ENCODE measurements around the gene OOSP3.
"Not testable (repeated sequence)": the region's sequence is repeated elsewhere in the genome, so short reads cannot be mapped to it uniquely, and the experiment has no call there.

Gene OOSP3

DNA sequence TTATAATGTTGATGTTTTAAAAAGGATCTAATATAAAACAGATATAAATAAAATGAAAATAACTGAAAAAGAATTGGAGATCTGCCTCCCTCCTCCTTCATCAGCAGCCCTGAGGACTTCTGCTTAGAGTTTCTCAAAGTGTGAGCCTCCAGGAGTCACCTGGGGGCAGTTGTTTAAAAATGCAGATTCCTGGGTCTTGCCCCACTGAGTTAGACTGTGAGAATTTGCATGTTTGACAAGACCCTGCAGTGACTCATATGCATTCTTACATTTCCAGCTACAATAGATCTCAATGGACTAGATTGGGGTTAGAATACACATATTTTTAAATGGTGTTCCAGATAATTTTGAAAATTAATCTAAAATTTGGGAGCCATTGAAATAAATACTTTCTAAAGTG, 798 bp upstream of the OOSP3 start:
- DNase-seq, result no peak

DNA sequence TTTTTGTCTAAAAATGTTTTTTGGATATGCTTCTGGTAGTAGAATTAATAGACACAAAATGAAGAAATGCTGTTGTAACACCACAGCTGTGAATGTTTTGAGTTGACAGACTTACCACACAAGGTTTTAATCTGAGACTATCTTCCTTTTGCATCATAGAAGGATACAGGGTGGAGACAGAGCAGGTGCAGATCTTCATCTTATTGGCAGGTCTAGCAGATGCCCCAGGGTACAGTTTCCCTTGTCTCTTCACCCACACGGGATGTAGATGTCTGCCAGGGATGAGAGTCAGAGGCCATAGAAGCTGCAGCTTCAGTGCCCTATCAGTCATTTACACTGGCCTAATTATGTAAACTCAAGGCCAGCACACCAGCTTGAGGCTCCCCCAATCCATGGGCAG, 985 bp downstream of the OOSP3 start:
- DNase-seq, result no peak

DNA sequence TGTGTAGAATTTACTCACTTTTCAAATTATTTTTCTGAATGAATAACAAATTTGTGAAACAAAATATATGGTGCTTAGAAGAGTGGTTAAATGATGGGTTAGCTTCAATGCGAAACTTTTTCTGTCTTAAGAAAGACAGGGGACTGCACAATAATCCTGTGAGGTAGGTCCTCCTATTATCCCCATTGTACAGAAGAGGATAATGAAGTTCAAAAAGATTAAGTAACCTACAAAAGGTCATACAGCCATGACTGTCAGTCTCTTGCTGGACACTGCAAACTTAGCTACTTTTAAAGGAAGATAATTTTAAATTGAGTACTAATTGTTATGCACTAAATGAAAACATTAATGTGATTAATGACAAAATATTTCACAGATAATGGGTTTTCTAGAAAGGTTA, 5.0 kb downstream of the OOSP3 start:
- DNase-seq, result no peak

DNA sequence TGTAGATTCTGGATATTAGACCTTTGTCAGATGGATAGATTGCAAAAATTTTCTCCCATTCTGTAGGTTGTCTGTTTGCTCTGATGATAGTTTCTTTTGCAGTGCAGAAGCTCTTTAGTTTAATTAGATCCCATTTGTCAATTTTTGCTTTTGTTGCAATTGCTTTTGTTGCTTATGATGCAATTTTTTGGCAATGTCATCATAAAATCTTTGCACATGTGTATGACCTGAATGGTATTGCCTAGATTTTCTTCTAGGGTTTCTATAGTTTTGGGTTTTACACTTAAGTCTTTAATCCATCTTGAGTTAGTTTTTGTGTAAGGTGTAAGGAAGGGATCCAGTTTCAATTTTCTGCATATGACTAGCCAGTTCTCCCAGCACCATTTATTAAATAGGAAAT, 8.6 kb downstream of the OOSP3 start:
- not testable (repeated sequence) for DNase-seq

DNA sequence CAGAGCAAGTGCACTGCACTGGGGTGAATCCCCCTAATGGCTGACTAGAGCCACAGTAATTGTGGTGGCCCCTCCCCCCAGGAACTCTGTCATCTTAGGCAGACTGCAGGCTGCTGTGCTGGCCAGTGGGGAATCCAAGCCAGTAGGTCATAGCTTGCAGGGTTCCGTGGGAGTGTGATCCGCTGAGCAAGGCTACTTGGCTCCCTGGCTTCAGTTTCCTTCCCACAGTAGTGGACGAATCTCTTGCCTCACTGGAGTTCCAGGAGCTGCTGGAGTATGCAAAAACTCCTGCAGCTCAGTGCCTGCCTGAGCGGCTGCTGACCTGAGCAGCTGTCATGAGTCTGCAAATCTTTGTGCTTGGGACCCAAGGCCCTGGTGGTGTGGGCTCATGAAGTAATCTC, 13.2 kb downstream of the OOSP3 start:
- no peak for DNase-seq

DNA sequence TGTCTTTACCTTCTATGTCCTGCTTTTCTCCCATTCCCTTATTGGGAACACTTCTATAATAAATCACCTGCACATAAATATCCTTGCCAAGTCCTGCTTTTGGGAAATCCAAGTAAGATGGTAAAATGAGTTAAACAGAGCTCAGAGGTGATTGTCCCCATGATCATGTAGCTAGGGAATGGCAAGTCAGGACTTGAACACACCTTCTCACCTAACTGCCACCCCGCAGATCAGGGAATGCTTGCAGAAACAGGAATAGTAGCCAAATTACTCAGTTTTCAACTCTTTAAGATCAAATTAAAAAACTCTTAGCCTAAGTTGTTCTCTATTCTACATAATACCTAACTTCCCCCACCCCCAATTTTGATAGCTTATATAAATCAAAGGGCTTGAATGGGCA, 16.0 kb downstream of the OOSP3 start:
- no peak for DNase-seq

DNA sequence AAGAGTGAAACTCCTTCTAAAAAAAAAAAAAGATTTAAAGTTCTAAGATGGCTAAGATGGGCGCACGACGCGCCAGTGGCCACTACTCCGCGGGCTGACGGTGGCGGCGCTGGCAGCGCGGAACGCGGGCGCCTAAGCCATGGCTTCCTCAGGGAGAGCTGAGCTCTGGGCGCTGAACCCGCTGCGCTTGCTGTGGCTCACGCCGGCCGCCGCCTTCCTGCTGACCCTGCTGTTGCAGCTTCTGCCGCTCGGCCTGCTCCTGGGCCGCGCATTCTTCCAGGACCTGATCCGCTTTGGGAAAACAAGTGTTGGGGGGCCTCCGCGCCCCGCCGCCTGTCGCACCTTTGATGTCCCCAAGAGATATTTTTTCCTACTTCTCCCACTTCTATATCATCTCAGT, 19.5 kb downstream of the OOSP3 start:
- no peak for DNase-seq

DNA sequence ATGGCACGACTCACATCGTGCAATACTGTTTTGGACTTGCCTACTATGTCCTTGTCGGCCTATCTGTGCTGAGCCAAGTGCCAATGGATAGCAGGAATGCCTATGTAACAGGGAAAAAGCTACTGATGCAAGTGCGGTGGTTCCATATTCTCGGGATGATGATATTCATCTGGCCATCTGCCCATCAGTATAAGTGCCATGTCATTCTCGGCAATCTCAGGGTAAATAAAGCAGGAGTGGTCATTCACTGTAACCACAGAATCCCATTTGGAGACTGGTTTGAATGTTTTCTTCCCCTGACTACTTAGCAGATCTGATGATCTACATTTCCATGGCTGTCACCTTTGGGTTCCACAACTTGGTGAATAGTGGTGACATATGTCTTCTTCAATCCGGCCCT, 20.1 kb downstream of the OOSP3 start:
- no peak for DNase-seq

DNA sequence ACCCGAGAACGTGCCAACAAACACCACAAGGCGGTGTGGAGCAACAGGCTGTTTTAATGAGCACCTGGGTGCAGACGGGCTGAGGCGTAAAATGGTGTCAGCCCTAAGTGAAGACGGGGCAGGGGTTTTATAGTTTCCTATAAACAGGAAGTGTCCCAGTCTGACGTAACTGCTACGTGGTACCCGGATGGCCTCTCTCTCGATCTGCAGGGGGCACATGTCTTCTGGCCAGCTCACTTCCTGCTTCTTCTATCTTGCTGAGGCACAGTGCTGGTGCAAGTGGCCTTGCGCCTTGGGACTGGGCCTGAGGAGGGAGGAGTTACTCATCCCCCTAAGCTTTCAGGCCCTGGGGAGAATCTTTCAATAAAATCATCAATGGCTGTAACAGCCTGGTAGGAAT, 20.9 kb downstream of the OOSP3 start:
- no peak for DNase-seq

DNA sequence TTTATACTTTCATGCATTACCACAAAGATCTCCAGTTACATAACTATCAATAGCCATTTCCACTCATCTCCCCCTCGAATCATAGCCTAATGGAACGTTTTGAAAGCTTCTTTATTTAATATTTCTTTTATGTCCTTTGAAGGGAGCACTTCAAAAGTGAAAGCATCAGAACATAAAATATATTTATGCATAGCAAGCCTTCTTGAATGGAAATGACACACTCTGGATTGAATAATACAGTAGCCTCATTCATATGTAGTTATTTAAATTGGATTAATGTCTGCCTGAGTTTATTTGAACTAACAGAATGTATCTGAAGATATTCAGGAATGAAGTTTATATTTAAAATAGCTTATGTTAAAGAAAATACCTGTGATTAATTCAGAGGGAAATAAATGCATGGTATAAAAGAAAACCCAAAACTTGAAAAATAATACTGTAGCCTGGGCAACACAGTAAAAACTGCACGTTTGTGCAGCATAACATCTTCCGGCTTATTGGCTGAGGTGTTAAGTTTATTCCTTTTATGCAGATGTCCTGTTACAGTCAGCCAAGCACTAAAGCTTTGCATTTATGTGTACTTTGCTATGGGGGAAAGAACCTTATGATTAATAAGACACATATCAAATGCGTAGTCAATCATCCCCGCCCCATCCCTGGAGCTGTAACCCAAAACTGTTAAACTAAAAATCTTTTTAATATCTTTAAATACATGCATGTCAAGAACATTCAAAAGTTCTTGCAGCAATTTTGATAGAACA, 22.0 kb downstream of the OOSP3 start:
- DNase-seq, result no peak

DNA sequence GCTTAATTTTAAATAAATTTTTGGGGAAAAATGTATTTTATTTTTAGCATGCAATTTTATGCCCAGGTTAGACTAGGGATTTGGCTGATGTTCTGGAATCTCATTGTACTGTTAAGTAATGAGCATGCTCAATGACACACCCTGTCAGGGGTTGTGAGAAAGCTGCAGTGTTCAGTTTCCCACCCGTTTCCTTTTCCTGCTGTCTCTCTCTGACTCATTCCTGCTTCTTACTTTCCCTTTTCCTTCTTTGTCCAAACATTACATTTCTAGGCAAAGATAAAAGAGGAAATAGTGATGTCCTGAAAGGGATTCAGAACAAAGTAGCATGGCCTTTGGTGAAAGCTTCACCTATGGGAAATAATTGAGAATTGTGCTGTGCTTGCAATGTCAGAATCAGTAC, 22.7 kb downstream of the OOSP3 start:
- no peak for DNase-seq

DNA sequence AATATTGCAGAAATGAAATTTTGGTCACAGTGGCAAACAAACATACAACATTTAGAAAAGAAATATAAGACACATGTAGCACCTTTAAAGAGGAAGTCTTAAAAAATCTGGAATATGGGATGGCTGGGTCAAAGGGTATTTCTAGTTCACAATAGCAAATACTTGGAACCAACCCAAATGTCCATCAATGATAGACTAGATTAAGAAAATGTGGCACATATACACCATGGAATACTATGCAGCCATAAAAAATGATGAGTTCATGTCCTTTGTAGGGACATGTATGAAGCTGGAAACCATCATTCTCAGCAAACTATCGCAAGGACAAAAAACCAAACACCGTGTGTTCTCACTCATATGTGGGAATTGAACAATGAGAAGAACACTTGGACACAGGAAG, 25.0 kb downstream of the OOSP3 start:
- DNase-seq, result not testable (repeated sequence)

DNA sequence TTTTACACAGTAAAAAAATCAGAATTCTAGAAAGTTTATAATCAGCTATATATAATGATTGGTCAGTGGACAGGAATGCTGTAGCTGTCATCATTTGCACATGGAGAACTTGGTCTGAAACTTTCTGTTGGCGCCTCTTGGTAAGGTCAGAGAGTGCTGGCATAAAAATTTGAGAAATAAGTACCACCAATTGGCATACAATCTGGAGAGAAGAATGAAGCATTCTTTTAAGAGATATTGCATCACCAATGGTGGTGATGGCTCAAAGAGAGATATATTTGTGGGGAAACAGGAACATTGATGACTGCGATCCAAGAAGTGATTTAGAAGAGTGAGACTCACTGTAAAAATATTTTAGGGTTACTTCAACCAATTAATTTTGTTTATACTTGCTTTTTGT, 39.9 kb downstream of the OOSP3 start:
- no peak for DNase-seq

DNA sequence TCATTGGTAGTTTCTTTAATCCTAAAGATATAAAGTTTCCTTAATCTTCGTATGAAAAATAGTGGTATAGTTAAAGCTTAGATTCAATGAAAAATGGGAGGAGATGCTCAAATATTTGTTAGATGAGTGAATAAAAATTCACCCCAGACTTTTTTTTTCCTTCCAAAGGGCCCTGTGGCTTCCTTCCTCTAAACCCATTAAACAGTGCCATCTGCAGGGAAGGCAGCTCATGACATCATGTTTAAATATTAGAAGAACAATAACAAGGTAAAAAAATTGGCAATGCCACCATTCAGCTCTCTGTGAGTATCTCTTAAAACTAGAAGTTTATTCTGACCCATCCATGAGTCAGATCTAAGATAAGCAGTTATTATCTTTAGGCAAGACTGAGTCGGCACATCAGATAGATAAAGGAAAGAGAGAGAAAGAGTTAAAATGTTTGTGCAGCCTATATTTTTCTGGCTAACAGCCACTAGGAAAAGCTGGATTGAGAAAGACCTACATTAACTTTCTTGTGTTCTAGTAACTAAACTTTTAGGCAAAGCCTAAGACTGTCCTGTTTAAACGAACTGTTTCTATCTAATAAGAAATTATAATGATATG, 40.5 kb downstream of the OOSP3 start:
- DNase-seq, result peak; percentile 42

DNA sequence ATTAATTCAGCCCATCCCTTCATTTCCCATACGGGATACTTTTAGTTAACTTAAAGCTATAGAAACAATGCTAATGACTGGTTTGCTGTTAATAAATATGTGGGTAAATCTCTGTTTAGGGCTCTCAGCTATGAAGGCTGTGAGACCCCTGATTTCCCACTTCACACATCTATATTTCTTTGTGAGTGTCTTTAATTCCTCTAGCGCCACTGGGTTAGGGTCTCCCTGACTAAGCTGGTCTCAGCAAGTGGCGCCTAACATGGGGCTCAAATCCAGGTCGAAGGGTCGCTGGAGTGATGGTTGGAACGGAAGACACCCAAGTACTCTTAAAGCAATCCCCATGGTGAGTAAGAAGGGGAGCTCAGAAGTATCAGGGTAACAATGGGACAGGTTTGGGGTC, 45.2 kb downstream of the OOSP3 start:
- DNase-seq, result no peak

DNA sequence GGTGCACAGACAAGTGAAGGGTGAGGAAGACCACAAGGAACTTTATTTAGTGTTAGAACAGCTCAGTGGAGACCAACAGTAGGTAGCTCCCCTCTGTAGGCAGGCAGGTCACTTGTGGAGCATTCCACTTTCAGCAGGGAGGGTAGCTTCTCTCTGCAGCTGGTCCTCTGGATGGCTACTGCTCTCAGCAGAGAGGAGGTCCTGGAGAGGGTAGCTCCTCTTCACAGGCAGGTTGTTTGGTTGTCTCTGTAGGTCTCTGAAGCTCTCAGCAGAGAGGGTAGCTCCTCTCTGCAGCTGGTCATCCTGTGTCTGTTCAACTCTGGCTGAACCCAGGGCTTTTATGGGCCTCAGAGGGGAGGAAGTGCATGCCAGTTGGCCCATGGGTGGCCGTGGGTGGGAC, 53.1 kb downstream of the OOSP3 start:
- DNase-seq, result no peak

DNA sequence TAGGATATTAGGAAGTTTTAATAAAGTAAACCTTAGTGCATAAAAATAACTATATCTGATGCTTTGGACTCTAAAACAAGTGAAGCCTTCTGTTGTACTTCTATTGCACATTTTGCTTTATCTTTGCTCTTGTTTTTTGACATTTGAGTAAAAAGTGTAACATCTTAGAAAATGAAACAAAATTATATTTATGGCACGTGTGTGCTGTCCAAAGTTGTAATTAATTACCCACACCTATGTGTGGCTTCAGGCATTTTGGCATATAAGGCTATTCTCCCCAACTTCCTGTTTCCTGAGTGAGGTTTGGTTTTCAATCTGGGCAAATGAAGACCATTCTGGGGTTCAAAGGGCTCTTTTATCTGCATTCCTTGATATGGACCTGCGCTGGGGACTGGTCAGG, 59.5 kb downstream of the OOSP3 start, which contains the start of gene OOSP1:
OOSP1 (plus strand) TSS at position 301 of the 400 bp plus-strand sequence; CDS start at position 324, 23 bp downstream.
- no peak for DNase-seq

DNA sequence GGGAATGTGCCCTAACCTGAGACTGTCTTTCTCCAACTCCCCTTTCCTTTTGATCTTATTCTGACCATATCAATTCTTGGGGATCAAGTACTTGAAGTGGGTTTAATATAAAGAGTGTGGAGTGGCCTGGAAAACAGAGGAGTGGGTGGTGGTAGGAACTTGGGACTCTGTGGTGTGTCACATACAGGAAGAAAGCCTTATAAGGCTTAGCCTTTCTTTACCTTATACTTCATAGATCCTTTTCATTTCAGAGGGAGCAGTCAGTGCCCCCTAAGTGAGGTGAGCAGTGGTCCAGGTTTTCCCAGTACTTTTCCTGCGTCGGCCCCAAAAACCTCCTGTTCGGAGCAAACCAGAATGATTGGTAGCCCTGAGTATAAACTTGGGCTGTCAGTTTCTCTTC, 60.1 kb downstream of the OOSP3 start:
- no peak for DNase-seq

DNA sequence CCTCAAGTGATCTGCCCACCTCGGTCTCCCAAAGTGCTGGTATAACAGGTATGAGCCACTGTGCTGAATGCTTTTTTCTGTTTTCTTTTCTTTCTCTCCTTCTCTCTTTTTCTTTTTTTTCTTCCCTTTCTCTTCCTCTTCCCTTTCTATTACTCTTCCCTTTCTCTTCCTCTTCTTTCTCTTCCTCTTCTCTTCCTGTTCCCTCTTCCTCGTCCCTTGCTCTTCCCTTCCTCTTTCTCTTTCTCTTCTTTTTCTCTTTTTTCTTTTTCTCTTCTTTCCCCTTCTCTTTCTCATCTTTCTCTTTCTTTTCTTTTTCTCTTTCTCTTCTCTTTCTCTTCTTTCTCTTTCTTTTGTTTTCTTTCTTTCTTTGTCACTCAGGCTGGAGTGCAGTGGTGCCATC, 60.9 kb downstream of the OOSP3 start:
- DNase-seq, result no peak

DNA sequence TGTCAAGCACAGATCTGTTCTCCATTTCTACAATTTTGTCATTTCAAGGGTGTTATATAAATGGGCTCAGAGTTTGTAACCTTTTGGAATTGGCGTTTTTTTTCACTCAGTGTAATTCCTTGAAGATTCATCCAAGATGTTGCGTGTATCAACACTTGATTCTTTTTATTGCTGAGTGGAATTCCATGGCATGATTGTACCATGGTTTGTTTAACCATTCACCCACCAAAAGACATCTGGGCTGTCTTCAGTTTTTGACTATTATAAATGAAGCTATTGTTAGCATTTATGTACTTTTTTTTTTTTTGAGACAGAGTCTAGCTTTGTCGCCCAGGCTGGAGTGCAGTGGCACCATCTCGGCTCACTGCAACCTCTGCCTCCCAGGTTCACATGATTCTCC, 62.5 kb downstream of the OOSP3 start:
- DNase-seq, result no peak

DNA sequence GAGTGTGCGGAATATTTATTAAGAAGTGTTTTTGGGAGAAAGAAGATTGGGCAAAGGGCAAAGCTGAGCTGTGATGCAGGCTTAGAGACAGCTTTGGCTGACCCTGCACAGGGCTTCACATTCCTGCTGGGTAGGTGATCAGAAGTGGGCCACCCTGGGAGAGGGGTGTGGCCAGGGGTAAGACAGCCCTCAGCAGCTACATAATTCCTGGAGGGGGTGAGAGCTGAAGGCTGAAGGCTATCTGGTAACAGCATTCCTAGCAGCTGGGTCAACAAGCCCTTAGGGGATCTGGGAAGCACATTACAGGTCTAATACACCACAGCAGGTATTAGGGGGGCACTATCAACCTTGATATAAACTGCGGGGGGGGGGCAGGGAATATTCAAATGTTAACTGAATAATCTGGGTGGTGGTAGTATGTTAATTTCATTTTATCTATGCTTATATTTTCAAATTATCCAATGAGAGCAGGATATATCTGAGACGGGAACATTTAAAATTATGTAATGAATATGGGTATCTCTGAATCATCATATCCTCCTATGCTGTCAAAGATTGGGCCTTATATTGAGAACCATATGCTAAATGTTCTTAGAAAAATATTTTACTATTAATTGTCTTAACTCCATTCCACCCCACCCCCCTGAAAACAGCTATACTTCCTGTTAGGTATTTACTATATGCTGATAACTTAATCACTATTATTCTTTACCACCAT, 65.6 kb downstream of the OOSP3 start:
- DNase-seq, result no peak

DNA sequence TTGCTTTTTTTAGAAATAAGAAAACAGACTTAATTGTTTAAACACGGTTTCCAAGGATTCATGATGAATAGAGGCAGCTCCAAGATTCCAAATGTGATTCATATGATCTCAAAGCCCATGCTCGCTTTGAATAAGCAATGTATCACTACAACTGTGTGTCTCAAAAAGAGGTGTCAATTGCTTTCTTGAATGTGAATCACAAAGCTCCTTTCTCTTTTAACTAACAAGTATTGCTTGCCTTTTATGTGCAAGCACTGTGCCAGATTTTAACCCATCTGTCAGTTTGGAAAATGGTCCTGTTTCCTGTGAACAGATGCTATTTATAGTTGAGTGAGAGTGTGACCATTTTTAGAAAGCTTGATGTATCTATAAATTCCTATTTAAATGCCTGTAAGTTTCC, 66.1 kb downstream of the OOSP3 start:
- no peak for DNase-seq

Data from KG1 (cell line).